Glutamatergic neuron (in vitro differentiated cells): Measurements from ENCODE around the gene ARID3A. TPM values are rescaled to one million over a fixed set of nuclear protein-coding genes. Genes with fewer than 3 reads are reported as not detected.

Experiments
- DNase-seq: peaks from one replicate; pipeline ENCODE4 v3.0.0; 2022
- H3K27ac Mint-ChIP-seq: one replicate; pipeline ENCODE4 v1.8.0; 2020; ENCODE audit warnings: mild to moderate bottlenecking, mixed read lengths, inconsistent platforms; ENCODE audit not compliant: unreplicated experiment
- H3K27me3 Mint-ChIP-seq: one replicate; pipeline ENCODE4 v1.8.0; 2020; ENCODE audit warnings: mild to moderate bottlenecking, moderate library complexity, mixed read lengths, inconsistent platforms; ENCODE audit not compliant: unreplicated experiment
- H3K36me3 Mint-ChIP-seq: one replicate; pipeline ENCODE4 v1.8.0; 2020; ENCODE audit warnings: mild to moderate bottlenecking, mixed read lengths, inconsistent platforms; ENCODE audit not compliant: unreplicated experiment
- H3K4me1 Mint-ChIP-seq: one replicate; pipeline ENCODE4 v1.8.0; 2020; ENCODE audit warnings: mild to moderate bottlenecking, low read depth, mixed read lengths, inconsistent platforms; ENCODE audit not compliant: unreplicated experiment
- H3K4me3 Mint-ChIP-seq: one replicate; pipeline ENCODE4 v1.8.0; 2020; ENCODE audit warnings: mild to moderate bottlenecking, mixed read lengths, inconsistent platforms; ENCODE audit not compliant: unreplicated experiment
- H3K9me3 Mint-ChIP-seq: one replicate; pipeline ENCODE4 v1.8.0; 2020; ENCODE audit warnings: mild to moderate bottlenecking, moderate library complexity, mixed read lengths, inconsistent platforms; ENCODE audit not compliant: unreplicated experiment
- total RNA-seq: library from RNA; stranded (reverse); fragmentation: NEBNext Ultra II Directional; extraction: Animal tissue kit (Norgen Biotek cat#: 25700); gene quantifications from one replicate; pipeline ENCODE4 v1.2.1, GENCODE V29; 2021; ENCODE audit not compliant: unreplicated experiment
- TF ChIP-seq, protein P1 (sequence below): fragments of 200-600 bp; sonication (generic); IDR thresholded peaks from one replicate; pipeline ENCODE4 v1.5.0; 2021; ENCODE audit not compliant: partially characterized antibody, unreplicated experiment

Gene ARID3A
- total RNA-seq, 1 donor from 2014 or later, result 148 TPM

DNA sequence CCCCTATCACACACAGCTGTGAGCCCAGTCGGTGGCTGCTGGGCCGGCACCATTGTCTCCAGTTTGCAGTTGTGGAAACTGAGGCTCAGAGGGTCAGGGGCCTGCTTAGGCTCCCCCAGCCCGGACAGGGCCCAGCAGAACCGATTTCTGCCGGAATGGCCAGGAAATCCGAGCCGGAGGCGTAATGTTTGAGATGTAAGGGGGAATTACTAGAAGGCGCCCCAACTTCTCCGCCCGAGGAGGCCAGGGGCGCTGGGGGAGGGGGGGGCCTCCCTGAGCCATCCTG, 7.7 kb upstream of the ARID3A start:
- H3K27me3 Mint-ChIP-seq, result peaks cover 15% of the 10 kb centered on the region
- H3K4me1 Mint-ChIP-seq, result peaks cover 3% of the 10 kb centered on the region
- TF ChIP-seq, protein P1, sequence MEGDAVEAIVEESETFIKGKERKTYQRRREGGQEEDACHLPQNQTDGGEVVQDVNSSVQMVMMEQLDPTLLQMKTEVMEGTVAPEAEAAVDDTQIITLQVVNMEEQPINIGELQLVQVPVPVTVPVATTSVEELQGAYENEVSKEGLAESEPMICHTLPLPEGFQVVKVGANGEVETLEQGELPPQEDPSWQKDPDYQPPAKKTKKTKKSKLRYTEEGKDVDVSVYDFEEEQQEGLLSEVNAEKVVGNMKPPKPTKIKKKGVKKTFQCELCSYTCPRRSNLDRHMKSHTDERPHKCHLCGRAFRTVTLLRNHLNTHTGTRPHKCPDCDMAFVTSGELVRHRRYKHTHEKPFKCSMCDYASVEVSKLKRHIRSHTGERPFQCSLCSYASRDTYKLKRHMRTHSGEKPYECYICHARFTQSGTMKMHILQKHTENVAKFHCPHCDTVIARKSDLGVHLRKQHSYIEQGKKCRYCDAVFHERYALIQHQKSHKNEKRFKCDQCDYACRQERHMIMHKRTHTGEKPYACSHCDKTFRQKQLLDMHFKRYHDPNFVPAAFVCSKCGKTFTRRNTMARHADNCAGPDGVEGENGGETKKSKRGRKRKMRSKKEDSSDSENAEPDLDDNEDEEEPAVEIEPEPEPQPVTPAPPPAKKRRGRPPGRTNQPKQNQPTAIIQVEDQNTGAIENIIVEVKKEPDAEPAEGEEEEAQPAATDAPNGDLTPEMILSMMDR, result no peak
- peaks cover 3% of the 10 kb centered on the region for H3K9me3 Mint-ChIP-seq
- H3K27ac Mint-ChIP-seq, result no peak overlapping the region
- peak overlapping the region; percentile 68 for H3K4me3 Mint-ChIP-seq
- H3K36me3 Mint-ChIP-seq, result no peaks in the 10 kb centered on the region
- no peak for DNase-seq

DNA sequence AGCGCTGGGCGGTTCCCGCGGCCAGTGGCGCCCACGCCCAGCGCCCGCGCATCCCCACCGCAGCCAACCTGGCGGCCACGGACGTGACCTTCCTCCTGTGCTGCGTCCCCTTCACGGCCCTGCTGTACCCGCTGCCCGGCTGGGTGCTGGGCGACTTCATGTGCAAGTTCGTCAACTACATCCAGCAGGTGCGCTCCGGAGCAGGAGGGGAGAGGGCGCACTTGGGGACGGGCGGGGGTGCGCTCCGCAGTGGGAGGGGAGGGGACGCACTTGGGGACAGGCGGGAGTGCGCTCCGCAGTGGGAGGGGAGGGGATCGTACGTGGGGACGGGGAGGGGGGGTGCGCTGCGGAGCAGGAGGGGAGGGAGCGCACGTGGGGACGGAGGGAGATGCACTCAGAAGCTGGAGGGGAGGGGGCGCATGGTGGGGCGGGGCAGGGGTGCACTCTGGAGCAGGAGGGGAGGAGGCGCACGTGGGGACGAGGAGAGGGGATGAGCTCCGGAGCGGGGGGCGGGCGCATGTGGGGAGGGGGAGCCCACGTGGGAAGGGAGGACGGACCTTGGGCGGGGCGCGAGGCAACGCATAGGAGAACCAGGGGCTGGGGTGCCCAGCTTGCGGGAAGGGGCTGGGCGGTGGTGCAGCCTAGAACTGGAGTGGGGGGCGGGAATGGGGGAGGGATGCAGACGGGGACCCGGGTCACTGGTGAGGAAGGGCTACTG, 7.2 kb upstream of the ARID3A start:
- no peak overlapping the region for H3K27ac Mint-ChIP-seq
- peaks cover 3% of the 10 kb centered on the region for H3K9me3 Mint-ChIP-seq
- no peak overlapping the region for H3K4me3 Mint-ChIP-seq
- no peak for DNase-seq
- TF ChIP-seq, protein P1, result no peak
- H3K27me3 Mint-ChIP-seq, result peaks cover 15% of the 10 kb centered on the region
- H3K4me1 Mint-ChIP-seq, result peaks cover 5% of the 10 kb centered on the region
- H3K36me3 Mint-ChIP-seq, result no peaks in the 10 kb centered on the region

DNA sequence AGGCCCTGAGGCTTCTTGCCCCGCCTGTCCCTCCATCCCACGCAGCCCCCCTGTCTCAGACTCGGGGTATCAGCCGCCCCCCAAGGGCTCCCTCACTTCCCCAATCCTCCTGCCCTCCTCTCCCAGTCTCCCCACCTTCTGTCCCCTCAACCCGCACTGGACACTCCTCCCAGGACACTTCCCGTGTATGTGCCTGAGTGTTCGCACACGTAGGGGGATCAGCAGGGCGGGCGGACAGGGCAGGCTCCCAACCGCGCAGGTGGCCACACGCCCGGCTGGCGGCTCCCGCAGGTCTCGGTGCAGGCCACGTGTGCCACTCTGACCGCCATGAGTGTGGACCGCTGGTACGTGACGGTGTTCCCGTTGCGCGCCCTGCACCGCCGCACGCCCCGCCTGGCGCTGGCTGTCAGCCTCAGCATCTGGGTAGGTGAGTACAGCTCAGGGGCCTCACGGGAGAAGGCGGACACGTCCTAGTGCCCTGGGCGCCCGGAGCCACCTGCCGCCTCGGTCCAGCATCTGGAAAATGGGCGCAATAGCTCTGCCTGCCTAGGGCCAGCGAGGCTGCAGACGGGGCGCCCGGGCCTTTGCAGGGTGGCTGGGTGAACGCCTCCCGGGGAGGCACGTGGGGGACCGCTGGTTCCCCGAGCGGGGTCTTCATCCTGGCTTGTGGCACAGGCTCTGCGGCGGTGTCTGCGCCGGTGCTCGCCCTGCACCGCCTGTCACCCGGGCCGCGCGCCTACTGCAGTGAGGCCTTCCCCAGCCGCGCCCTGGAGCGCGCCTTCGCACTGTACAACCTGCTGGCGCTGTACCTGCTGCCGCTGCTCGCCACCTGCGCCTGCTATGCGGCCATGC, 6.4 kb upstream of the ARID3A start:
- no peak overlapping the region for H3K4me3 Mint-ChIP-seq
- no peak for DNase-seq
- peaks cover 5% of the 10 kb centered on the region for H3K4me1 Mint-ChIP-seq
- peaks cover 15% of the 10 kb centered on the region for H3K27me3 Mint-ChIP-seq
- H3K27ac Mint-ChIP-seq, result no peak overlapping the region
- H3K9me3 Mint-ChIP-seq, result peaks cover 6% of the 10 kb centered on the region
- H3K36me3 Mint-ChIP-seq, result no peaks in the 10 kb centered on the region
- TF ChIP-seq, protein P1, result no peak

DNA sequence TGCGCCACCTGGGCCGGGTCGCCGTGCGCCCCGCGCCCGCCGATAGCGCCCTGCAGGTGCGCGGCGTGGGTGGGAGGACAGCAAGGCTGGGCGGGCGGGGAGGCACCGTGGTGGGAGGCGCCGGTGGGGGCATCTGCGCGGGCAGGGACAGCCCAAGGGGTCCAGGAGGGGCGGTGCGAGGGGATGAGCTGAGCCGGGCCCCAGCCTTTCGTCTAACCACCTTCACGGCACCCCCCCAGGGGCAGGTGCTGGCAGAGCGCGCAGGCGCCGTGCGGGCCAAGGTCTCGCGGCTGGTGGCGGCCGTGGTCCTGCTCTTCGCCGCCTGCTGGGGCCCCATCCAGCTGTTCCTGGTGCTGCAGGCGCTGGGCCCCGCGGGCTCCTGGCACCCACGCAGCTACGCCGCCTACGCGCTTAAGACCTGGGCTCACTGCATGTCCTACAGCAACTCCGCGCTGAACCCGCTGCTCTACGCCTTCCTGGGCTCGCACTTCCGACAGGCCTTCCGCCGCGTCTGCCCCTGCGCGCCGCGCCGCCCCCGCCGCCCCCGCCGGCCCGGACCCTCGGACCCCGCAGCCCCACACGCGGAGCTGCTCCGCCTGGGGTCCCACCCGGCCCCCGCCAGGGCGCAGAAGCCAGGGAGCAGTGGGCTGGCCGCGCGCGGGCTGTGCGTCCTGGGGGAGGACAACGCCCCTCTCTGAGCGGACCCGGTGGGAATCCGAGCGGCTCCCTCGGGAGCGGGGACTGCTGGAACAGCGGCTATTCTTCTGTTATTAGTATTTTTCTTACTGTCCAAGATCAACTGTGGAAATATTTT, 5.6 kb upstream of the ARID3A start:
- peaks cover 6% of the 10 kb centered on the region for H3K9me3 Mint-ChIP-seq
- peaks cover 5% of the 10 kb centered on the region for H3K4me1 Mint-ChIP-seq
- peaks cover 11% of the 10 kb centered on the region for H3K27me3 Mint-ChIP-seq
- peak overlapping the region; percentile 52 for H3K4me3 Mint-ChIP-seq
- DNase-seq, result no peak
- no peaks in the 10 kb centered on the region for H3K36me3 Mint-ChIP-seq
- H3K27ac Mint-ChIP-seq, result no peak overlapping the region
- TF ChIP-seq, protein P1, result no peak
